Immature natural killer cell (primary cell): ENCODE results near the gene SMC3. TPM values are rescaled to one million over a fixed set of nuclear protein-coding genes. Genes with fewer than 3 reads are reported as not detected.
A peak's percentile ranks its signal among the peaks of the same experiment; 100 is the strongest.
"Not testable (repeated sequence)": the region's sequence is repeated elsewhere in the genome, so short reads cannot be mapped to it uniquely, and the experiment has no call there.

Experiments used
- DNase-seq, 3 donors: peaks; one replicate each; pipeline ENCODE4 v3.0.0; 2022; ENCODE audit warnings: mixed read lengths in 1 of 3
- H3K27ac Mint-ChIP-seq, 6 donors: one replicate each; pipeline ENCODE4 v1.8.0; 2020; ENCODE audit warnings: mixed read lengths in 6 of 6, mild to moderate bottlenecking in 5 of 6, inconsistent platforms in 4 of 6, moderate library complexity in 3 of 6
- H3K27me3 Mint-ChIP-seq, 3 donors: one replicate each; pipeline ENCODE4 v1.8.0; 2020 to 2021; ENCODE audit warnings: low read depth in 3 of 3, mild to moderate bottlenecking in 3 of 3, mixed read lengths in 3 of 3, moderate library complexity in 3 of 3, inconsistent platforms in 1 of 3
- H3K36me3 Mint-ChIP-seq, 3 donors: one replicate each; pipeline ENCODE4 v1.8.0; 2020; ENCODE audit warnings: mixed read lengths in 3 of 3, inconsistent platforms in 2 of 3, mild to moderate bottlenecking in 2 of 3
- H3K4me1 Mint-ChIP-seq, 2 donors: one replicate each; pipeline ENCODE4 v1.8.0; 2020; ENCODE audit warnings: inconsistent platforms in 2 of 2, mild to moderate bottlenecking in 2 of 2, mixed read lengths in 2 of 2, moderate library complexity in 1 of 2
- H3K4me3 Mint-ChIP-seq, 5 donors: one replicate each; pipeline ENCODE4 v1.8.0; 2020; ENCODE audit warnings: mild to moderate bottlenecking in 5 of 5, mixed read lengths in 5 of 5, inconsistent platforms in 3 of 5, moderate library complexity in 3 of 5
- H3K9me3 Mint-ChIP-seq, 6 donors: one replicate each; pipeline ENCODE4 v1.8.0; 2020; ENCODE audit warnings: mild to moderate bottlenecking in 6 of 6, mixed read lengths in 6 of 6, inconsistent platforms in 4 of 6, moderate library complexity in 3 of 6
- polyA plus RNA-seq, 3 donors: library from polyadenylated mRNA; unstranded; fragments of 300-500 nt; fragmentation: Illumina TruSeq; gene quantifications; one replicate each; pipeline ENCODE4 v1.2.3, GENCODE V29; 2021

The SMC3 gene
- polyA plus RNA-seq, result 10 to 100 TPM; 32.3 to 92.1 (median 43.8) TPM

- Mint-ChIP-seq H3K9me3 (no peaks in the 10 kb centered on the region), H3K4me3 (peak within 1 kb of the TSS; percentile 94 to 99 (median 96)), H3K27ac (peak within 1 kb of the TSS; percentile 95 to 98 (median 96)), H3K27me3 (peaks cover 11 to 16% (median 13%) of the 10 kb centered on the region in 3 donors), H3K36me3 (no peaks in the 10 kb centered on the region), H3K4me1 (peaks cover 38 to 50% of the 10 kb centered on the region in 2 donors)
- DNase-seq, result peak; percentile 94 to 95 (median 95)
Measured at GRCh38 chr10:110567201-110568054, at the start of gene SMC3. TSS of gene SMC3 (plus strand) at chr10:110567695. CDS start at chr10:110567817, 122 bp downstream.

GRCh38 chr10:110522365-110522988 lies 45.0 kb upstream of the SMC3 start:
- Mint-ChIP-seq H3K36me3 (peaks cover 0 to 14% (median 6%) of the 10 kb centered on the region in 3 donors), H3K4me3 (no peak overlapping the region), H3K4me1 (peaks cover 8 to 12% of the 10 kb centered on the region in 2 donors), H3K27ac (peak overlapping the region in 1 of 6 donors; percentile 2), H3K9me3 (no peaks in the 10 kb centered on the region), H3K27me3 (peaks cover 0 to 3% (median 0%) of the 10 kb centered on the region in 3 donors)
- no peak for DNase-seq

GRCh38 chr10:110523736-110524135 lies 43.8 kb upstream of the SMC3 start:
- Mint-ChIP-seq H3K4me3 (no peak overlapping the region), H3K27ac (peak overlapping the region in 1 of 6 donors; percentile 43), H3K36me3 (peaks cover 0 to 14% (median 6%) of the 10 kb centered on the region in 3 donors), H3K27me3 (peaks cover 0 to 5% (median 0%) of the 10 kb centered on the region in 3 donors), H3K9me3 (no peaks in the 10 kb centered on the region), H3K4me1 (peaks cover 16 to 23% of the 10 kb centered on the region in 2 donors)
- no peak for DNase-seq

- Mint-ChIP-seq H3K9me3 (no peaks in the 10 kb centered on the region), H3K4me3 (no peak overlapping the region), H3K4me1 (peaks cover 22 to 28% of the 10 kb centered on the region in 2 donors), H3K27me3 (peaks cover 0 to 5% (median under 1%) of the 10 kb centered on the region in 3 donors), H3K36me3 (peaks cover 0 to 10% (median 6%) of the 10 kb centered on the region in 3 donors), H3K27ac (peak overlapping the region in 1 of 6 donors; percentile 22)
- no peak for DNase-seq
Measured at GRCh38 chr10:110524179-110524858, 43.2 kb upstream of the SMC3 start.

- DNase-seq, result no peak
- Mint-ChIP-seq H3K4me3 (no peak overlapping the region), H3K27ac (peak overlapping the region in 1 of 6 donors; percentile 22), H3K9me3 (no peaks in the 10 kb centered on the region), H3K36me3 (peaks cover 0 to 10% (median 6%) of the 10 kb centered on the region in 3 donors), H3K27me3 (peaks cover 0 to 10% (median 4%) of the 10 kb centered on the region in 3 donors), H3K4me1 (peaks cover 27 to 34% of the 10 kb centered on the region in 2 donors)
Measured at GRCh38 chr10:110524859-110525232, 42.6 kb upstream of the SMC3 start.

GRCh38 chr10:110525349-110526260 lies 41.9 kb upstream of the SMC3 start:
- Mint-ChIP-seq H3K4me1 (peaks cover 30 to 38% of the 10 kb centered on the region in 2 donors), H3K9me3 (no peaks in the 10 kb centered on the region), H3K4me3 (no peak overlapping the region), H3K27me3 (peaks cover 0 to 10% (median 4%) of the 10 kb centered on the region in 3 donors), H3K27ac (peak overlapping the region in 1 of 6 donors; percentile 22), H3K36me3 (peaks cover 0 to 6% (median 3%) of the 10 kb centered on the region in 3 donors)
- no peak for DNase-seq

- Mint-ChIP-seq H3K36me3 (peaks cover 0 to 4% (median 3%) of the 10 kb centered on the region in 3 donors), H3K27ac (no peak overlapping the region), H3K4me3 (no peak overlapping the region), H3K27me3 (peaks cover 0 to 10% (median 6%) of the 10 kb centered on the region in 3 donors), H3K4me1 (peaks cover 23 to 28% of the 10 kb centered on the region in 2 donors), H3K9me3 (no peaks in the 10 kb centered on the region)
- DNase-seq, result no peak
Measured at GRCh38 chr10:110527731-110528171, 39.7 kb upstream of the SMC3 start.

GRCh38 chr10:110528224-110528996 lies 39.1 kb upstream of the SMC3 start:
- Mint-ChIP-seq H3K4me3 (peak overlapping the region in 3 of 5 donors; percentile 43 to 84 (median 77)), H3K27me3 (peaks cover 2 to 10% (median 6%) of the 10 kb centered on the region in 3 donors), H3K27ac (peak overlapping the region in 3 of 6 donors; percentile 59 to 79 (median 71)), H3K36me3 (peaks cover 0 to 4% (median 3%) of the 10 kb centered on the region in 3 donors), H3K4me1 (peaks cover 23 to 30% of the 10 kb centered on the region in 2 donors), H3K9me3 (no peaks in the 10 kb centered on the region)
- DNase-seq, result no peak

- Mint-ChIP-seq H3K27me3 (peaks cover 2 to 10% (median 6%) of the 10 kb centered on the region in 3 donors), H3K27ac (peak overlapping the region in 3 of 6 donors; percentile 59 to 79 (median 71)), H3K4me3 (peak overlapping the region; percentile 43 to 84 (median 58)), H3K4me1 (peaks cover 23 to 32% of the 10 kb centered on the region in 2 donors)
- DNase-seq, H3K9me3 Mint-ChIP-seq, H3K36me3 Mint-ChIP-seq: not testable (repeated sequence)
Measured at GRCh38 chr10:110528997-110529524, 38.4 kb upstream of the SMC3 start.

- Mint-ChIP-seq H3K4me1 (peaks cover 27 to 37% of the 10 kb centered on the region in 2 donors), H3K36me3 (peaks cover 0 to under 1% (median 0%) of the 10 kb centered on the region in 3 donors), H3K4me3 (peak overlapping the region; percentile 43 to 84 (median 58)), H3K27me3 (peaks cover 2 to 8% (median 6%) of the 10 kb centered on the region in 3 donors), H3K27ac (peak overlapping the region in 4 of 6 donors; percentile 18 to 79 (median 39)), H3K9me3 (no peaks in the 10 kb centered on the region)
- DNase-seq, result peak; percentile 58 to 60 (median 59)
Measured at GRCh38 chr10:110529596-110530011, 37.9 kb upstream of the SMC3 start.

- no peak for DNase-seq
- no peaks in the 10 kb centered on the region for H3K9me3 Mint-ChIP-seq
- peak overlapping the region in 4 of 5 donors; percentile 21 to 84 (median 37) for H3K4me3 Mint-ChIP-seq
- H3K4me1 Mint-ChIP-seq, result peaks cover 30 to 42% of the 10 kb centered on the region in 2 donors
- no peaks in the 10 kb centered on the region for H3K36me3 Mint-ChIP-seq
- peaks cover 2 to 7% (median 6%) of the 10 kb centered on the region in 3 donors for H3K27me3 Mint-ChIP-seq
- H3K27ac Mint-ChIP-seq, result peak overlapping the region in 1 of 6 donors; percentile 79
Measured at GRCh38 chr10:110530131-110530831, 37.2 kb upstream of the SMC3 start.
